Measurements from ENCODE around the gene KRT6A.

KRT6A gene

GRCh38 chr12:52493172-52493571 is at the start of gene KRT6A:
TSS of gene KRT6A (minus strand) at chr12:52493257. CDS start at chr12:52493188, 69 bp downstream.
- no peak for DNase-seq

DNA sequence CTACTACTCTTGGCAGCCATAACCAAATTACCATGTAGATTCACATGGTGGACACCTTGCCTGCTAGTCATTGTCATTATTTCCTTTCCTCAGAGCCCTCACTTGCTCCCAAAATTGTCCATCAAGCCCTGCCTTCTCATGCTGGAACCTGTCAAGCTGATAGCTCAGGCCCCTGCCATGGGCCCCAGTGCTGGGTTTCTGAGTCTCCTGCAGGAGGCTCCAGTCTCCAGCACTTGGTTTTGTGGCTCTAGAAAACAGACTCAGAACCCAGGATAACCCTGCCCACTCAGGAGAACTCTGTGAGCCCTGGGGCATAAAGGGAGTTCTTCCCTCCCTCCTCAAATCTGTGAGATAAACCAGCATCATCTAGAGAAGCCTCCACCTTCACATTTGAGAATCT is 49.1 kb upstream of the KRT6A start:
- DNase-seq = no peak

- DNase-seq = no peak
Measured at GRCh38 chr12:52541709-52542108, 48.7 kb upstream of the KRT6A start.

- no peak for DNase-seq
Measured at GRCh38 chr12:52540531-52540930, 47.5 kb upstream of the KRT6A start.

- DNase-seq = no peak
Measured at GRCh38 chr12:52539821-52540173, 46.7 kb upstream of the KRT6A start.

DNA sequence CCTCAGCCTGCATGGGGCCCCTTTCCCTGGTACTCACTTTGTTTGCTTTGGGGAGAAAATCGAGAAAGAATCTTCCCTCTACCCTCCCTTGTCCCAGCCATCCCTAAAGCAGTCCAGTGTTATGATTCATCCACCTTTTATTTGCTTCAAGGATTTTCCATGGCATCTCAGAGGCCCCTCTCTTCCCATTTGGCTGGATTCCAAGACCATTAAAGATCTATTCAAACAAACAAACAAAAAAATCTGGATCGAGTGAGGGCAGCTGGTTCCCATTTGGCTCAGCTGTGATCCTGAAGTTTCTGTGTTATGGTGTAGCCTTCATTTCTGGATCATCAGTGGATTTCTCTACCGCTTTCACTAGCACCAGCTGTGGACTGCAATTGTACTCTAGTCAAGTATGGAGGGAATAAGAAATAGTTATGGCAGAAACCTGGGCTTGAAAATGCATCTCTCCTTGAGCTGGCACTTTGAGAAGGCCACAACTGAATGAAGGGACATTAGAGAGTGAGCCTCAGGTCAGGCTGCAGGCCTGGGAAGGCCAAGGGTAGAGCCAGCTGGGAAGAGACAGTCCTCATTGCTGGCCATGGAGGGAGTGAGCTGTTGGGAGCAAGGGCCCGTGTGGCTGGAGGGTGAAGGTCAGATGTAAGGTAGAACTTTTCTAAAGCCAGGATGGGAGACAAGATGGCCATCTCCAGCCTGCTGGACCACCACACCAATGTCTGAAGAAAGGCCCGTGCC is 46.2 kb upstream of the KRT6A start:
- DNase-seq = no peak

- DNase-seq = no peak
Measured at GRCh38 chr12:52537101-52537500, 44.0 kb upstream of the KRT6A start.

- DNase-seq = no peak
Measured at GRCh38 chr12:52535574-52535973, 42.5 kb upstream of the KRT6A start.

GRCh38 chr12:52534482-52534881 is 41.4 kb upstream of the KRT6A start:
- DNase-seq = no peak

DNA sequence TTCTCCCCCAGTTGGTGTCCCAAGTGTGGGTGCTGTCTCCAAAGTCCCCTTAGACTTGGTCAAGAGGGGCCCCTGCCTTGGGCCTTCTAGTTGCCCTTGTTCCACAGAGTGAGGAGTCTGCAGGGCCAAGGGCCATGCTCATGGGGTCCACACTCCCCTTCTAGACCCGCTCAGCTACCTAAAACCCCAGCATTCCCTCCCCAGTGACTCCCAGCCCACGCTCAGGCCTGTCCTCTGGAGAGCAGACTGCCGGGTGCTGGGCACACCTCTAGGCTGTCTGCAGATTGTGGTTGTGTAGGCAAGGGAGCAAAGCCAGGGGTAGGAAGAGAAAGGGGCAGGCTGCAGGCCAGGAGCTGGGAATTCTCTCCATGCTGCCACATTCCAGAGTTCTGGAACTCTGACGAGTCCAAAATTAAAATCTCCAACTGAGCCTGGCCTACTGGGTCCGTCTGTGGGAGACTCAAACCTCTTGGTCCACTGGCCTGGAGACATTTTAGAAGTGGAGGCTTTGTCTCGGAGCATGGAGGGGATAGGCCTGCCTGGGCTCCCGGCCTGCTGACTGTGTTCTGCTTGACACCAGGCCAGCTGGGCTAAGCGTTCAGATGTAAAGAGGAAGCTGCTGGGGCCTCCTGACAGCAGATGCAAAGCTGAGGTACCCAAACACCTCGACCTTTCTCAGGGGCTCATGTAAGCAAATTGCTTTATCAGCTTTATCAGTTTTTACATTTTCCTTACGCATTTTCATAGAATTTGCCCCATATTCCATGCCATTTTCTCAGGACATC is 40.8 kb upstream of the KRT6A start:
- DNase-seq = no peak

GRCh38 chr12:52532636-52533035 is 39.6 kb upstream of the KRT6A start:
- no peak for DNase-seq

DNA sequence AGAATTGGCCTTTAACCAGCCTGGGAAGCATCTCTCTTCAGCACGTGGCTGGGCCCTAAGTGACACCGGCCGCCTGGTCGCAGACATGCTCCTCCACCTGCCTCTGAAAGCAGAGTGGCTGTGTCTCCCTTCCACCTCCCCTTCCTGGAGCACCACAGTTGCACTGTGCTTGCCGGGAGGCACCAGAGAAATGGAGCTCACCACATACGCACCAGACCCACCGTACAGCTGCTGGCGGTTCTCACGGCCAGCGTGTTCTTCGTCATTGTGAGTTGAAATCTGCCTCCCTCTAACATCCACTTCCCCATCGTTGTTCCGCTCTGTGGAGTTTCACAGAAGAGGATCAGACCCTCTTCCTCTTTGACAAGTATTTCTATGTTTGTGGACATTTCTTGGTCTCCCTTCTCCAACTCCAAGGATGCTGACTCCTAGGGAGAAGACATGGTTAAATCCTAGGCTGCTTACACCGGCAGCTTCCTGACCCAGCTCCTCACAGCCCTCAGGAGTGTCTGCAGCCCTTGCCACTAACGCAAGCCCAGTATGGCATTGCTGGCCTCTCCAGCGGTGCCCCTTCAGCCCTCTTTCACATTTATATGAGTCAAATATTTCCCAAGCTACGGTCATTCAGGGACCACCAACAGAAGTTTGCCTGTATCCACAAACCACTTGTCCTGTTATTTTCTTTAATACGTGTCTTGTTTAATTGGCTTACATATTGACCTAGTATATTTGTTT is 38.7 kb upstream of the KRT6A start:
- no peak for DNase-seq

DNA sequence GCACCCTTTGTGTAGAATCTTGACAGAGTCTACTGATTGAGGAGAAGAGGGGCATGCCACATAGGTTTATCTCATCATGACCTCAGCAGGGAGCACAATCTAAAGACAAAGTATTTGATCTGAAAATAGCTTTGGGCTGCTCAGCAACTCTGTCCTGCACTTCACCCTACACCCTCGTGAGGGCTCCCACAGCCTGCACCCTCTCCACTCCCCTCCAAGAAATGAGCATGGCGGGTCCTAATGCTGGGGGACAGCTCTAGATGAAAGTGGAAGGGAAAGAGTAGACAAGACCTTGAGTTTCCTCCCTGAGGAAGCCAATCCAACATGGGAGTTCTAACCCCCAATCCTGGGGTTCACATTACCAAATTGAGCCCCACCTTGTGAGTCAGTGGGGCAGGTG is 37.8 kb upstream of the KRT6A start:
- no peak for DNase-seq

- DNase-seq = no peak
Measured at GRCh38 chr12:52530366-52530765, 37.3 kb upstream of the KRT6A start.

DNA sequence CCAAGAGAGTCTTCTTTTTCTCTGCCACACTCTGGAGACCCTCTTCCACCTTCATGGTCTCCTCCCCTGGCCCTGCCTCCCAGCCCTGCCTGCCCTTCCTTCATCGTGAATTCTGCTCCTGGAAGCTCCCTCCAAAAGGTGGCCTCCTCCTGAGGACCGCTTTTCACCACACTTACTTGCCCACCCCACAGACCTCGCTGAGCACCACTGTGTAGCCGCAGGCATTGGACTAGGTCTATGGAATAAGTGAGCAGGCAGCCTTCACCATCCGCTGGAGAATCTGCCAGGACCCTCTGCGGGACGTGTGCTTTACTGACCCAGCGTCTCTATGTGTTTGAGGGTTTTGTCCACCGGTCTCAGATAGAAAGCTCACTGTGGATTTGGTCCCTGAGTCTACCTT is 36.8 kb upstream of the KRT6A start:
- DNase-seq = no peak

DNA sequence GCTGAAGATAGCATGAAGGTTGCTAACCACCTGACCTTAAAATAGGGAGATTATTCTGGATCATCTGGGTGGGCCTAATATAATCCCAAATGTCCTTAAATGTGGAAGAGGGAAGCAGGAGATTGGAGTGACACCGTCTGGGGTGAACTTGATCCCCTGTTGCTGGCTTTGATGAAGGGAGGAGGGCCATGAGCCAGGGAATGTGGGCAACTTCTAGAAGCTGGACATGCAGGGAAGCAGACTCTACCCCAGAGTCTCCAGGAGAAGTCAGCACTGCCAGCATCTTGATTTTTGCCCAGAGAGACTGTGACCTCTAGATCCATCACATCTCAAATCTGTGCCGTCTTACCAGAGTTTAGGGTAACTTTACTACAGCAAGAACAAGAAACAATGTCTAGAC is 36.4 kb upstream of the KRT6A start:
- DNase-seq = no peak

DNA sequence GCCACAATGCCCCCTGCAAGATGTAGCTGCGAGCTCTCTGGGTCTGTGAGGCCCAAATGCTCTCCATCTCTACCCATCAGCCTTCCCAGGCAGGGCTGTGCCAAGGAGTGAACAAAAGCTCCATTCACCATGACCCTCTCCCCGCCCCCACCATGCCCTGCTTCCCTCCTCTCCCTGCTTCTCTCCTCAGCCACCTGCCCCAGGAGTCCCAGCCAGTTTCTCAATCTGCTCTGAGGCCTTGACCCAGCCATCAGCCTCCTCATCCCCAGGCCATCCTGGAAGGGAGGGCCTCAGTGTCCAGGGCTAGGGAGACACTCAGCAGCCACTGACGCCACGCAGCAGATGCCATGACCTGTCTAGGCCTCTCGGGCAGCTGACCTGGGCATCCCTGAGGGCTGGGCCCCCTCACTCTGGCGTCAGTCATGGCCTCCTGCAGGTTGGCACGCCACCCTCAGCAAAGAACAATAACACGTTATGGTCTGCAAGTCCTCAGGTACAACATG is 35.6 kb upstream of the KRT6A start:
- no peak for DNase-seq

DNA sequence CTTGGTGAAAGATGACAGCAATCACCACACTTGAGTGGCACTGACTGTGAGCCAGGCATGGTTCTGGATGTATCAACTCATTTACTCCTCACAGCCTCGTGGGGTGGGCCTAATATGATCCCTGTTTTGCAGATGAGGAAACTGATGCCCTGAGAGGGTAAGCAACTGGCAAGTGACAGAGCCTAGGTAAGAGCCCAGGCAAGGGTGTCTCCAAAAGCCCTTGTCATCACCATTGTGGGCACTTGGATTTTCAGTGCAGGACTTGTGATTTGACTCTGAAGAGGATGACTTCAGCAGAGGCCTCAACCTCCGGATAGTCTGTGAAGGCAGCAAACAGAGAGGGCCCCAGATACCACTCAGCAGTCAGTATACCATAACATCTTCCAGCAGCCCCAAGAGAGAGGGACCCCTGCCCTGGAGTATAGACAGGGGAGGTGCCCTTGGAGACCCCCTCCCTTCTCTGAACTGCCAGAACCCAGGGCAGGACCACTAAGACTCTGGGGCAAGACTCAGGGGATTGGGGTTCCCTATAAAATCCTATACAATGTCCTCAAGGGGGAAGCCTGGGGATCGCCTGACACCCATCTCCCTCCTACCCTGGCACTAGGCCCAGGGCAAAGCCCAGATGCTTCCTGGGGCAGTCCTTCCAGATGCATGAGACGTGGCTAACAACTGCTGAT is 34.2 kb upstream of the KRT6A start:
- DNase-seq = no peak

GRCh38 chr12:52526511-52526951 is 33.5 kb upstream of the KRT6A start:
- DNase-seq = no peak

DNA sequence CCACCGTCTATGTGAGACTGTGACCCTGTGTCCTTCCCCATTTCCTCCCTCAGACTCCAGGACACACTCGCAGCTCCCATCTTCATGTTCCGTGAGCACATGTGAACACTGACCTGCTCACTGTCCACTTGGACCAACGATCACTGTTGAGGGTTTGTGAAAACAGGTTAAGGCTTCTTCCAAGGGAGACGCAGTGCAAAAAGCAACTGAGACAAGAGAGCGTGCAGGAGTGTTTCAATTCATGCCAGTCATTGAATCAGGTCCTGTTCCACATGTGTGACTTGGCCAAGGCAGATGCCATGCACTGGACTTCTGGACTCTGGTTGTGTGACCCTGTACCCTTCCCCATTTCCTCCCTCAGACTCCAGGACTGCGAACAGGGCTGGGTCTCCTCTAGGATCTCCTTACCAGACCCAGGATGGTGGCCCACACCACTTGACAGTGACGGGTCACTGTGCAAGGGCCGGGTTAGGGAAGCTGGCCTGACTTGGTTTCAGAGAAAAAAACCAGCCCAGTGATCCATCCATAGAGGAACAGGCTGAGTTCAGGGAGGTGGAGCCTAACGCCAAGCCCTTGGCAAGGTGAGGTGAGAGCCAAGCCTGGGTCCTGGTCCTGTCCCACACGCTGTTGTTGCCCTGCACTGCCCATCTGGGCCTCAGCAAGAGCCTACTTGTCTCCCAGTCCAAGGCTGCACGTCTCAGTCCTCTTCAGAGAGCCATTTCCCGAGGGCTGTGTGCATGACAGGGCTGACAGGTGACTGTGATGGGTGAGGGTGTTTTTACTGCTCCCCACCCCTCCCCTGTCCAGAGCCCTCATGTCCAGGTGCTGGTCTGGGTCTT is 32.8 kb upstream of the KRT6A start:
- DNase-seq = no peak

GRCh38 chr12:52524898-52525591 is 32.0 kb upstream of the KRT6A start:
- no peak for DNase-seq
